Endothelial cell of umbilical vein (primary cell): ENCODE data around the gene BATF. TPM values are rescaled to one million over a fixed set of nuclear protein-coding genes. Genes with fewer than 3 reads are reported as not detected.

Experiments
- BruUV-seq: library from RNA; stranded (reverse); fragments of 400-500 nt; replicated peaks from 2 replicates; lab custom pipeline; 2021; lab: Mats Ljungman, UMichigan
- CTCF ChIA-PET: fragments of 300-600, 350-600 bp; sonication (Branson Sonifier 250); formaldehyde crosslinking; loops from one replicate; lab custom pipeline; 2021; ENCODE audit warnings: antibody characterized with exemption, inconsistent platforms; lab: Charles Lee
- POLR2A ChIA-PET: fragments of 300-600, 350-600 bp; sonication (Branson Sonifier 250); formaldehyde crosslinking; loops from one replicate; lab custom pipeline; 2021; ENCODE audit warnings: antibody characterized with exemption, inconsistent platforms; lab: Charles Lee
- DNase-seq: peaks from one replicate; pipeline ENCODE4 v3.0.0-alpha.2; 2011; ENCODE audit warnings: low read depth, low spot score
- FAIRE-seq: peaks from 2 replicates; lab custom pipeline; 2011; peaks lifted over from hg19 to GRCh38; lab: Jason Lieb, UNC
- H2AFZ ChIP-seq: 2 replicates; pipeline ENCODE4 v1.6.0; 2012; ENCODE audit warnings: low read depth, low read length, control low read depth, inconsistent platforms
- H3K27ac ChIP-seq: 2 replicates; pipeline ENCODE4 v1.5.1; 2011; ENCODE audit warnings: low read depth, mild to moderate bottlenecking, control low read depth, low read length, moderate library complexity; ENCODE audit not compliant: insufficient read depth
- H3K27me3 ChIP-seq, 2 experiments: 2 replicates each; pipeline versions ENCODE4 v1.6.0 to v1.6.1; 2011; ENCODE audit warnings: low read length in 2 of 2, mixed read lengths in 1 of 2; ENCODE audit not compliant: control insufficient read depth in 2 of 2, insufficient read depth in 2 of 2
- H3K36me3 ChIP-seq, 2 experiments: 2 replicates in 1 of 2; 3 replicates in 1 of 2; pipeline ENCODE4 v1.5.1; 2011; ENCODE audit warnings: low read length in 2 of 2, mild to moderate bottlenecking in 1 of 2, moderate library complexity in 1 of 2; ENCODE audit not compliant: control insufficient read depth in 2 of 2, insufficient read depth in 2 of 2; ENCODE audit errors: extremely low read depth in 1 of 2
- H3K4me1 ChIP-seq: 3 replicates; pipeline ENCODE4 v1.5.1; 2011; ENCODE audit warnings: mild to moderate bottlenecking, low read length; ENCODE audit not compliant: control insufficient read depth, insufficient read depth; ENCODE audit errors: extremely low read depth
- H3K4me2 ChIP-seq: 2 replicates; pipeline ENCODE4 v1.6.1; 2011; ENCODE audit warnings: low read length, control low read depth, mixed read lengths; ENCODE audit not compliant: insufficient read depth
- H3K4me3 ChIP-seq, 3 experiments: fragments of 200-600 bp in 1 of 3; sonication (generic), shearing (Covaris generic) in 1 of 3; replicated peaks in 1 of 3; 2 replicates each; pipeline ENCODE4 v1.5.1; 2011 to 2016; ENCODE audit warnings: control low read depth in 3 of 3, low read length in 3 of 3, mild to moderate bottlenecking in 2 of 3, inconsistent platforms in 1 of 3, low read depth in 1 of 3, moderate library complexity in 1 of 3; ENCODE audit not compliant: insufficient read depth in 1 of 3
- H3K79me2 ChIP-seq: 2 replicates; pipeline ENCODE4 v1.6.0; 2012; ENCODE audit warnings: low read length, inconsistent platforms; ENCODE audit not compliant: control insufficient read depth, insufficient read depth
- H3K9ac ChIP-seq: replicated peaks from 2 replicates; pipeline ENCODE3; 2011; ENCODE audit warnings: low read length, control low read depth; ENCODE audit not compliant: insufficient read depth; ENCODE audit errors: extremely low read depth
- H3K9me1 ChIP-seq: replicated peaks from 3 replicates; pipeline ENCODE4 v1.6.0; 2011; ENCODE audit warnings: mild to moderate bottlenecking, low read length; ENCODE audit not compliant: control insufficient read depth, insufficient read depth; ENCODE audit errors: extremely low read depth
- H3K9me3 ChIP-seq: replicated peaks from 2 replicates; pipeline ENCODE4 v1.5.1; 2012; ENCODE audit warnings: low read length, inconsistent platforms; ENCODE audit not compliant: control insufficient read depth, insufficient read depth
- H4K20me1 ChIP-seq: replicated peaks from 2 replicates; pipeline ENCODE3; 2011; ENCODE audit warnings: mild to moderate bottlenecking, low read length; ENCODE audit not compliant: control insufficient read depth, insufficient read depth; ENCODE audit errors: extremely low read depth
- CTCF ChIP-seq, 2 donors: IDR thresholded peaks; 1 replicate in 1 of 2; 2 replicates in 1 of 2; pipeline ENCODE4 v1.5.1; 2011; ENCODE audit warnings: low read length in 2 of 2, mild to moderate bottlenecking in 2 of 2, moderate library complexity in 2 of 2, control low read depth in 1 of 2, inconsistent platforms in 1 of 2, low read depth in 1 of 2; ENCODE audit not compliant: insufficient read depth in 1 of 2; ENCODE audit errors: extremely low read depth in 1 of 2
- EZH2 ChIP-seq: IDR thresholded peaks from 2 replicates; pipeline ENCODE4 v1.6.1; 2012; ENCODE audit warnings: borderline replicate concordance, low read depth, mild to moderate bottlenecking, moderate library complexity, low read length, inconsistent platforms; ENCODE audit not compliant: severe bottlenecking
- GATA2 ChIP-seq: IDR thresholded peaks from 2 replicates; pipeline ENCODE4 v1.7.0; 2011; ENCODE audit warnings: low read depth, mild to moderate bottlenecking, moderate library complexity, mixed read lengths, low read length; ENCODE audit not compliant: insufficient read length, insufficient read depth
- MYC ChIP-seq: IDR thresholded peaks from one replicate; pipeline ENCODE4 v1.6.1; 2011; ENCODE audit warnings: mild to moderate bottlenecking, low read depth, low read length
- POLR2A ChIP-seq: IDR thresholded peaks from 2 replicates; pipeline ENCODE4 v1.6.1; 2012; ENCODE audit warnings: low read depth, mild to moderate bottlenecking, control low read depth, low read length
- dilution Hi-C: fragments of 300-500 bp; cut with MboI; formaldehyde crosslinking; loops from one replicate; pipeline ENCODE4 v1.15.0; 2019; ENCODE audit warnings: low sequenced_read_pairs; ENCODE audit not compliant: extremely low pct_ligation_motif_present
- intact Hi-C: fragments of 100-400 bp; cut with micrococcal nuclease; formaldehyde crosslinking; loops from one replicate; pipeline ENCODE4 v1.10.0; 2022
- polyA plus RNA-seq, 4 experiments: library from polyadenylated mRNA; depleted of rRNA in 3 of 4; stranded (reverse) in 3 of 4; unstranded in 1 of 4; fragments of >200 nt; gene quantifications; 2 replicates each; pipeline versions ENCODE4 v1.2.1 to v1.2.3, GENCODE V29; 2011 to 2012; ENCODE audit warnings: missing spikeins in 1 of 4
- total RNA-seq: library from RNA; stranded (reverse); gene quantifications from 2 replicates; pipeline ENCODE4 v1.2.3, GENCODE V29; 2021
- TF ChIP-seq, protein P1 (sequence below): IDR thresholded peaks from 2 replicates; pipeline ENCODE4 v1.6.1; 2011; ENCODE audit not compliant: insufficient read depth, insufficient read length

Gene BATF
- total and polyA plus RNA-seq, 2 donors (not counting 3 experiments of a cell fraction or from before 2014, with no cell fraction given): not detected

- H3K4me2 ChIP-seq: no peak overlapping the region
- BruUV-seq: no TSS peak
- CTCF ChIA-PET: no interaction called here
- no peak overlapping the region for H3K4me3 ChIP-seq
- POLR2A ChIA-PET: no interaction called here
- dilution Hi-C loops: no loop called here
- H2AFZ ChIP-seq: no peak overlapping the region
- no peak overlapping the region for H3K9ac ChIP-seq
- no peaks in the 10 kb centered on the region for H3K4me1 ChIP-seq
- H3K27ac ChIP-seq: no peak overlapping the region
- no peaks in the 10 kb centered on the region for H3K9me1 ChIP-seq
- FAIRE-seq (no peak), DNase-seq (no peak)
- H3K27me3 ChIP-seq: peaks cover 0 to 4% of the 10 kb centered on the region in 2 experiments
- H3K36me3 ChIP-seq: no peaks in the 10 kb centered on the region
- no peak for TF ChIP-seq POLR2A
- TF ChIP-seq EZH2: no peak
- no peaks in the 10 kb centered on the region for H3K79me2 ChIP-seq
- intact Hi-C loops: loop anchor here (10.0 kb wide), 1 partner anchor 430 kb away; no protein-coding TSS in a partner anchor
- H4K20me1 ChIP-seq: no peaks in the 10 kb centered on the region
- no peaks in the 10 kb centered on the region for H3K9me3 ChIP-seq
Measured at GRCh38 chr14:75565056-75565455, 42.8 kb downstream of the BATF start.

DNA sequence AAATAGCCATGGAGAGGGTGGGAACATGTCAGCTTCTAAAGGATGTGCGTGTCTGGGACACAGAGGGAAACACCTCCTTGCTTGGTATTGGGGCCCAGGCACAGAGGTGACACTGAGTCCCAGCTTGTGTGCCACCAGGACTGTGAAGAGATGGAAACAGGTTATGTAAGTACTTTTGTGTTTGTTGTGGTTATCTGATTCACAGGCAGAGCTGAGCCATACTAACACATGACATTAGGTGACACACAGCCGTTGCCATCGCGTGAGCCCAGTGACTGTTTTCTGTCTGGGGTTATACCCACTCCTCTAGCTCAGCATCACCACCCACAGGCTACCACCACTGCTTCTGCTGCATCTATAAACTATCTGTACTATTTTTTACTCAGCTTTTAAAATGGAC is 44.1 kb downstream of the BATF start:
- intact Hi-C loops: loop anchor here (10.0 kb wide), 1 partner anchor 432 kb away; no protein-coding TSS in a partner anchor
- FAIRE-seq: no peak

More for the DNA sequence above, 44.1 kb downstream of the BATF start:
- no peak overlapping the region for H3K27ac ChIP-seq
- CTCF ChIA-PET: interaction anchor here (0.8 to 1.7 kb wide), 4 partner anchors 10 to 259 kb away, joined by 3 to 7 read pairs (median 4); partner anchors contain the start of gene FLVCR2
- H3K79me2 ChIP-seq: no peaks in the 10 kb centered on the region
- POLR2A ChIA-PET: no interaction called here
- no peak for DNase-seq
- dilution Hi-C loops: no loop called here
- no peaks in the 10 kb centered on the region for H3K36me3 ChIP-seq
- H3K9me1 ChIP-seq: no peaks in the 10 kb centered on the region
- H3K4me2 ChIP-seq: no peak overlapping the region
- no peaks in the 10 kb centered on the region for H4K20me1 ChIP-seq
- no peak overlapping the region for H2AFZ ChIP-seq
- TF ChIP-seq CTCF (IDR thresholded peaks at IDR 0.05; ENCODE audit: extremely low read depth in 1 of 2, insufficient read depth in 1 of 2, low read depth in 1 of 2, low read length in 2 of 2) (no peak), GATA2 (no peak), MYC (no peak), POLR2A (no peak)
- TF ChIP-seq, protein P1, sequence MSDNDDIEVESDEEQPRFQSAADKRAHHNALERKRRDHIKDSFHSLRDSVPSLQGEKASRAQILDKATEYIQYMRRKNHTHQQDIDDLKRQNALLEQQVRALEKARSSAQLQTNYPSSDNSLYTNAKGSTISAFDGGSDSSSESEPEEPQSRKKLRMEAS: no peak
- no TSS peak for BruUV-seq
- H3K27me3 ChIP-seq: peaks cover 0 to 4% of the 10 kb centered on the region in 2 experiments
- H3K4me1 ChIP-seq: no peaks in the 10 kb centered on the region
- no peaks in the 10 kb centered on the region for H3K9me3 ChIP-seq
- no peak overlapping the region for H3K9ac ChIP-seq
- H3K4me3 ChIP-seq: no peak overlapping the region
